WTC11 (cell line): ENCODE data around the gene SGPL1.

Experiments used
- ATF3 ChIP-seq: sonication (generic); formaldehyde crosslinking; conservative IDR thresholded peaks from 2 replicates; pipeline ENCODE4 v1.8.1; 2022; ENCODE audit warnings: mild to moderate bottlenecking, missing genetic modification reagents
- CREM ChIP-seq: sonication (generic); formaldehyde crosslinking; IDR thresholded peaks from 2 replicates; pipeline ENCODE4 v1.8.1; 2022; ENCODE audit warnings: mild to moderate bottlenecking, missing genetic modification reagents, moderate library complexity
- CTCF ChIP-seq: fragments of 200-600 bp; IDR thresholded peaks from 2 replicates; pipeline ENCODE4 v1.8.0; 2022; ENCODE audit warnings: antibody characterized with exemption
- ESRRA ChIP-seq: sonication (generic); formaldehyde crosslinking; IDR thresholded peaks from 2 replicates; pipeline ENCODE4 v1.8.1; 2022; ENCODE audit warnings: mild to moderate bottlenecking, missing genetic modification reagents, borderline replicate concordance
- ETV6 ChIP-seq: sonication (generic); formaldehyde crosslinking; IDR thresholded peaks from 2 replicates; pipeline ENCODE4 v1.8.1; 2022; ENCODE audit warnings: mild to moderate bottlenecking, missing genetic modification reagents
- MAX ChIP-seq: sonication (generic); formaldehyde crosslinking; IDR thresholded peaks from 2 replicates; pipeline ENCODE4 v1.8.0; 2022; ENCODE audit warnings: mild to moderate bottlenecking, missing genetic modification reagents
- NFYB ChIP-seq: sonication (generic); formaldehyde crosslinking; conservative IDR thresholded peaks from 2 replicates; pipeline ENCODE4 v1.8.0; 2022; ENCODE audit warnings: low read depth, missing genetic modification reagents
- SP1 ChIP-seq: sonication (generic); formaldehyde crosslinking; conservative IDR thresholded peaks from 2 replicates; pipeline ENCODE4 v1.8.1; 2022; ENCODE audit warnings: missing genetic modification reagents
- TCF7 ChIP-seq: sonication (generic); formaldehyde crosslinking; IDR thresholded peaks from 2 replicates; pipeline ENCODE4 v1.8.0; 2022; ENCODE audit warnings: mild to moderate bottlenecking, low read depth, missing genetic modification reagents, moderate library complexity
- ZMAT4 ChIP-seq: fragments of 250-450 bp; sonication (Bioruptor Pico); IDR thresholded peaks from 2 replicates; pipeline ENCODE4 v1.9.0; 2021; ENCODE audit warnings: mild to moderate bottlenecking
- ZSCAN18 ChIP-seq: fragments of 250-450 bp; sonication (Bioruptor Pico); IDR thresholded peaks from 2 replicates; pipeline ENCODE4 v2.1.2; 2022; ENCODE audit warnings: mild to moderate bottlenecking, moderate library complexity

GRCh38 chr10:70886921-70887665 lies 71.3 kb downstream of the SGPL1 start:
- TF ChIP-seq CTCF = no peak
- TF ChIP-seq SP1 = no peak
- no peak for TF ChIP-seq ESRRA (CRISPR knock-in tag)
- TF ChIP-seq MAX (CRISPR knock-in tag) = no peak; the same call in 1 of the 2 replicates
- TF ChIP-seq ZMAT4 (CRISPR knock-in tag) = no peak
- no peak for TF ChIP-seq ZSCAN18 (CRISPR knock-in tag)
- TF ChIP-seq ETV6 (CRISPR knock-in tag) = no peak
- TF ChIP-seq TCF7 (CRISPR knock-in tag) = no peak
- TF ChIP-seq CREM (CRISPR knock-in tag) = no peak
- no peak for TF ChIP-seq ATF3
- TF ChIP-seq NFYB (CRISPR knock-in tag) = no peak
